ENCODE measurements around the gene SMG6.

SMG6 gene

DNA sequence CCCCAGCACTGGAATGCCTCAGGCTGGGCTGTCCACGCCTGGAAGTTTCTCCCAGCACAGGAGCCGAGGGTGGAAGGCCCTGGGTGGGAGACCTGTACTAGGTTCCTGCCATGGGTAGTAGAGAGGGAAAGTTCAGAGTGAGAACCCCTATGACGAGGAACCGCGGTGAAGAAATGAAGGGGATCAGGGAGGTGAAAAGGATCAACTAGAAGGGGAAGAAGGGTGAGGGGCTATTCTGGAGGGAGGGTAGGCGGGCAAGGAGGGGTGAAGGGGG is 243.3 kb downstream of the SMG6 start:
- ATAC-seq = no peak

DNA sequence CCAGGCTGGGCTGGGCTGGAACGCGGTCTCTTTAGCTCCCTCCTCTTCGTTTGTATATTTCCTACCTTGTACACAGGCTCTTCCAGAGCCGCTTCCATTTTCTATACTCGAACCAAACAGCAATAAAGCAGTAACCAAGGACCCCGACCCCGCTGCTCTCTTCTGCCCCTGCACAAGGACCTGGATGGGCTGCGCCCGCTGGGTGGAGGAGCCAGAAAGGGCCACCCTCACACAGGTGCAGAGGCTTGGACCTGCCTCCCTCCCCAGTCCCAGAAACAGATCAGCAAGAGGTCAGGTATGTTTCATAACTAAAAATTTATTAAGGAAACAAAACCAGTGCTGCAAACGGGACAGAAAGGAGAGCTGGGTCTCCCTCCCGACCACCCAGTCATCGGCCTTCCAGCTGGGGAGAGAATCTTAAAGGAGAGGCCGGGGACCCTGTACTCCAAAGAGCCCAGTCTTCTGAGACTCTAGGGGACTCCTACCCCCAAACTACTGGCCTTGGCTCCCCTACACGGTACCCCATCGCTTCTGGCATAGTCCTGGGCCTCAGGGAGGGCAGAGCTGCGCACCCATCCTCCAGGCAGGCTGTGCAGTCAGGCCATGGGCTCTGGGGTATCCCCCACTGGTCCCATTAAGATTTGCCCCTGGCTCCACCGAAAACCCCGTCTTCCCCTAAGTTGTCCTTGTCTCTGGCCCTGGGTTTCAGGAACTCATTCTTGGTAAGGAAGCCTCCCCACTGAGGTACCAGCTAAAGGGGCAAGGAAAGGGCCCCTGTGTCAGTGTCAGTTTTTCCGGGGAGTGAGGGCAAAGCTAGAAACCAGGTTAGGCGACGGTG is 243.8 kb downstream of the SMG6 start:
- ATAC-seq = no peak
- TF ChIP-seq ZNF565 (CRISPR knock-in tag; conservative IDR thresholded peaks at IDR 0.05; ENCODE audit: low read depth) (no peak), ZFP30 (CRISPR knock-in tag; IDR thresholded peaks at IDR 0.05) (no peak), PPARA (CRISPR knock-in tag; IDR thresholded peaks at IDR 0.05; ENCODE audit: borderline replicate concordance) (no peak), ISL1 (CRISPR knock-in tag; IDR thresholded peaks at IDR 0.05) (no peak), ZC3H10 (CRISPR knock-in tag; IDR thresholded peaks at IDR 0.05) (no peak), TOX (CRISPR knock-in tag; IDR thresholded peaks at IDR 0.05; ENCODE audit: borderline replicate concordance) (no peak), SNAI2 (CRISPR knock-in tag; IDR thresholded peaks at IDR 0.05) (no peak), ESRRG (CRISPR knock-in tag; IDR thresholded peaks at IDR 0.05) (no peak), ZFP3 (CRISPR knock-in tag; IDR thresholded peaks at IDR 0.05) (no peak), CSDC2 (CRISPR knock-in tag; IDR thresholded peaks at IDR 0.05) (no peak), TCF4 (CRISPR knock-in tag; IDR thresholded peaks at IDR 0.05; ENCODE audit: borderline replicate concordance) (no peak), ZNF70 (CRISPR knock-in tag; IDR thresholded peaks at IDR 0.05) (no peak), ZNF8 (CRISPR knock-in tag; IDR thresholded peaks at IDR 0.05) (no peak)
- TF ChIP-seq, protein P1, sequence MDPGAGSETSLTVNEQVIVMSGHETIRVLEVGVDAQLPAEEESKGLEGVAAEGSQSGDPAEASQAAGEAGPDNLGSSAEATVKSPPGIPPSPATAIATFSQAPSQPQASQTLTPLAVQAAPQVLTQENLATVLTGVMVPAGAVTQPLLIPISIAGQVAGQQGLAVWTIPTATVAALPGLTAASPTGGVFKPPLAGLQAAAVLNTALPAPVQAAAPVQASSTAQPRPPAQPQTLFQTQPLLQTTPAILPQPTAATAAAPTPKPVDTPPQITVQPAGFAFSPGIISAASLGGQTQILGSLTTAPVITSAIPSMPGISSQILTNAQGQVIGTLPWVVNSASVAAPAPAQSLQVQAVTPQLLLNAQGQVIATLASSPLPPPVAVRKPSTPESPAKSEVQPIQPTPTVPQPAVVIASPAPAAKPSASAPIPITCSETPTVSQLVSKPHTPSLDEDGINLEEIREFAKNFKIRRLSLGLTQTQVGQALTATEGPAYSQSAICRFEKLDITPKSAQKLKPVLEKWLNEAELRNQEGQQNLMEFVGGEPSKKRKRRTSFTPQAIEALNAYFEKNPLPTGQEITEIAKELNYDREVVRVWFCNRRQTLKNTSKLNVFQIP (CRISPR knock-in tag; IDR thresholded peaks at IDR 0.05; ENCODE audit: borderline replicate concordance, low read depth) = no peak
- TF ChIP-seq, protein P2, sequence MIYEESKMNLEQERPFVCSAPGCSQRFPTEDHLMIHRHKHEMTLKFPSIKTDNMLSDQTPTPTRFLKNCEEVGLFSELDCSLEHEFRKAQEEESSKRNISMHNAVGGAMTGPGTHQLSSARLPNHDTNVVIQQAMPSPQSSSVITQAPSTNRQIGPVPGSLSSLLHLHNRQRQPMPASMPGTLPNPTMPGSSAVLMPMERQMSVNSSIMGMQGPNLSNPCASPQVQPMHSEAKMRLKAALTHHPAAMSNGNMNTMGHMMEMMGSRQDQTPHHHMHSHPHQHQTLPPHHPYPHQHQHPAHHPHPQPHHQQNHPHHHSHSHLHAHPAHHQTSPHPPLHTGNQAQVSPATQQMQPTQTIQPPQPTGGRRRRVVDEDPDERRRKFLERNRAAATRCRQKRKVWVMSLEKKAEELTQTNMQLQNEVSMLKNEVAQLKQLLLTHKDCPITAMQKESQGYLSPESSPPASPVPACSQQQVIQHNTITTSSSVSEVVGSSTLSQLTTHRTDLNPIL (CRISPR knock-in tag; IDR thresholded peaks at IDR 0.05; ENCODE audit: low read depth) = no peak

More for the DNA sequence above, 243.3 kb downstream of the SMG6 start:
- no peak for TF ChIP-seq TOX (CRISPR knock-in tag; IDR thresholded peaks at IDR 0.05; ENCODE audit: borderline replicate concordance)
- TF ChIP-seq OSR1 (CRISPR knock-in tag; IDR thresholded peaks at IDR 0.05) = no peak
- no peak for TF ChIP-seq ZNF8 (CRISPR knock-in tag; IDR thresholded peaks at IDR 0.05)
- no peak for TF ChIP-seq CSDC2 (CRISPR knock-in tag; IDR thresholded peaks at IDR 0.05)
- TF ChIP-seq ZFP3 (CRISPR knock-in tag; IDR thresholded peaks at IDR 0.05) = no peak
- TF ChIP-seq, protein P3, sequence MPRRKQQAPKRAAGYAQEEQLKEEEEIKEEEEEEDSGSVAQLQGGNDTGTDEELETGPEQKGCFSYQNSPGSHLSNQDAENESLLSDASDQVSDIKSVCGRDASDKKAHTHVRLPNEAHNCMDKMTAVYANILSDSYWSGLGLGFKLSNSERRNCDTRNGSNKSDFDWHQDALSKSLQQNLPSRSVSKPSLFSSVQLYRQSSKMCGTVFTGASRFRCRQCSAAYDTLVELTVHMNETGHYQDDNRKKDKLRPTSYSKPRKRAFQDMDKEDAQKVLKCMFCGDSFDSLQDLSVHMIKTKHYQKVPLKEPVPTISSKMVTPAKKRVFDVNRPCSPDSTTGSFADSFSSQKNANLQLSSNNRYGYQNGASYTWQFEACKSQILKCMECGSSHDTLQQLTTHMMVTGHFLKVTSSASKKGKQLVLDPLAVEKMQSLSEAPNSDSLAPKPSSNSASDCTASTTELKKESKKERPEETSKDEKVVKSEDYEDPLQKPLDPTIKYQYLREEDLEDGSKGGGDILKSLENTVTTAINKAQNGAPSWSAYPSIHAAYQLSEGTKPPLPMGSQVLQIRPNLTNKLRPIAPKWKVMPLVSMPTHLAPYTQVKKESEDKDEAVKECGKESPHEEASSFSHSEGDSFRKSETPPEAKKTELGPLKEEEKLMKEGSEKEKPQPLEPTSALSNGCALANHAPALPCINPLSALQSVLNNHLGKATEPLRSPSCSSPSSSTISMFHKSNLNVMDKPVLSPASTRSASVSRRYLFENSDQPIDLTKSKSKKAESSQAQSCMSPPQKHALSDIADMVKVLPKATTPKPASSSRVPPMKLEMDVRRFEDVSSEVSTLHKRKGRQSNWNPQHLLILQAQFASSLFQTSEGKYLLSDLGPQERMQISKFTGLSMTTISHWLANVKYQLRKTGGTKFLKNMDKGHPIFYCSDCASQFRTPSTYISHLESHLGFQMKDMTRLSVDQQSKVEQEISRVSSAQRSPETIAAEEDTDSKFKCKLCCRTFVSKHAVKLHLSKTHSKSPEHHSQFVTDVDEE (CRISPR knock-in tag; IDR thresholded peaks at IDR 0.05) = no peak
- no peak for TF ChIP-seq SNAI2 (CRISPR knock-in tag; IDR thresholded peaks at IDR 0.05)
- TF ChIP-seq ISL1 (CRISPR knock-in tag; IDR thresholded peaks at IDR 0.05) = no peak
- TF ChIP-seq PPARA (CRISPR knock-in tag; IDR thresholded peaks at IDR 0.05; ENCODE audit: borderline replicate concordance) = no peak
- TF ChIP-seq, protein P1 (CRISPR knock-in tag; IDR thresholded peaks at IDR 0.05; ENCODE audit: borderline replicate concordance, low read depth) = no peak
- TF ChIP-seq ZC3H10 (CRISPR knock-in tag; IDR thresholded peaks at IDR 0.05) = no peak

DNA sequence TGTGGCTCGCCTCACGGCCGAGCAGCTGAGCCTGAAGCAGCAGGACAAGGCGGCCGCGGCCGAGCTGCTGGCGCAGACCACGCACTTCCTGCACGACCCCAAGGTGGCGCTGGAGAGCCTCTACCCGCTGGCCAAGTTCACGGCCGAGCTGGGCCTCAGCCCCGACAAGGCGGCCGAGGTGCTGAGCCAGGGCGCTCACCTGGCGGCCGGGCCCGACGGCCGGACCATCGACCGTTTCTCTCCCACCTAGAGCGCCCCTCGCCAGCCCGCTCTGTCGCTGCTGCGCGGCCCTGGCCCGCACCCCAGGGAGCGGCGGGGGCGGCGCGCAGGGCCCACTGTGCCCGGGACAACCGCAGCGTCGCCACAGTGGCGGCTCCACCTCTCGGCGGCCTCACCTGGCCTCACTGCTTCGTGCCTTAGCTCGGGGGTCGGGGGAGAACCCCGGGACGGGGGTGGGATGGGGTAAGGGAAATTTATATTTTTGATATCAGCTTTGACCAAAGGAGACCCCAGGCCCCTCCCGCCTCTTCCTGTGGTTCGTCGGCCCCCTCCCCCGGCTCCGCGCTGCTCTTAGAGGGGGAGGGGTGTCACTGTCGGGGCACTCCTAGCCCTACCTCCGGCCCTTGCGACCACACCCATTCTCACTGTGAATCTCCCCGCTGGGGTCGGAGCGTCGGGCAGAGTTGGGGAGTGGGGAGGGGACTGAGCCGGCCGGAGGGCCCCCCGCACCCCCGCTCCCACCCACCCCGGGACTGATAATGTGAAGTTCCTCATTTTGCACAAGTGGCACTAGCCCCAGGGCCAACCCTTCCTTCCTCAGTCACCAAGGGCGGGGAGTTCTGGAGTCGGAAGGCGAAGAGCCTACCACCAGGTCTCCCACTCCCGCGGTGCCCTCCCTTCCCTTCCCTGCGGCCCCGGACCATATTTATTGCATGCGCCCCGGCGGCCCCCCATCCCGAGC is 244.7 kb downstream of the SMG6 start:
- TF ChIP-seq, protein P1 (CRISPR knock-in tag; IDR thresholded peaks at IDR 0.05; ENCODE audit: borderline replicate concordance, low read depth) = no peak
- TF ChIP-seq GLIS3 (CRISPR knock-in tag; IDR thresholded peaks at IDR 0.05) (no peak), TOX (CRISPR knock-in tag; IDR thresholded peaks at IDR 0.05; ENCODE audit: borderline replicate concordance) (no peak), CSDC2 (CRISPR knock-in tag; IDR thresholded peaks at IDR 0.05) (no peak), ZNF70 (CRISPR knock-in tag; IDR thresholded peaks at IDR 0.05) (no peak), PPARA (CRISPR knock-in tag; IDR thresholded peaks at IDR 0.05; ENCODE audit: borderline replicate concordance) (no peak)
- TF ChIP-seq, protein P4, sequence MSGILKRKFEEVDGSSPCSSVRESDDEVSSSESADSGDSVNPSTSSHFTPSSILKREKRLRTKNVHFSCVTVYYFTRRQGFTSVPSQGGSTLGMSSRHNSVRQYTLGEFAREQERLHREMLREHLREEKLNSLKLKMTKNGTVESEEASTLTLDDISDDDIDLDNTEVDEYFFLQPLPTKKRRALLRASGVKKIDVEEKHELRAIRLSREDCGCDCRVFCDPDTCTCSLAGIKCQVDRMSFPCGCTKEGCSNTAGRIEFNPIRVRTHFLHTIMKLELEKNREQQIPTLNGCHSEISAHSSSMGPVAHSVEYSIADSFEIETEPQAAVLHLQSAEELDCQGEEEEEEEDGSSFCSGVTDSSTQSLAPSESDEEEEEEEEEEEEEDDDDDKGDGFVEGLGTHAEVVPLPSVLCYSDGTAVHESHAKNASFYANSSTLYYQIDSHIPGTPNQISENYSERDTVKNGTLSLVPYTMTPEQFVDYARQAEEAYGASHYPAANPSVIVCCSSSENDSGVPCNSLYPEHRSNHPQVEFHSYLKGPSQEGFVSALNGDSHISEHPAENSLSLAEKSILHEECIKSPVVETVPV (CRISPR knock-in tag; IDR thresholded peaks at IDR 0.05) = no peak
- TF ChIP-seq, protein P2 (CRISPR knock-in tag; IDR thresholded peaks at IDR 0.05; ENCODE audit: low read depth) = no peak
- no peak for ATAC-seq
